ENCODE measurements around the gene STK16. TPM values are rescaled to one million over a fixed set of nuclear protein-coding genes. Genes with fewer than 3 reads are reported as not detected.

The STK16 gene
- total and polyA plus RNA-seq, 2 of the 13 experiments (the other 11 are each of a cell fraction or from before 2014, with no cell fraction given) = 28.0 to 50.9 TPM

DNA sequence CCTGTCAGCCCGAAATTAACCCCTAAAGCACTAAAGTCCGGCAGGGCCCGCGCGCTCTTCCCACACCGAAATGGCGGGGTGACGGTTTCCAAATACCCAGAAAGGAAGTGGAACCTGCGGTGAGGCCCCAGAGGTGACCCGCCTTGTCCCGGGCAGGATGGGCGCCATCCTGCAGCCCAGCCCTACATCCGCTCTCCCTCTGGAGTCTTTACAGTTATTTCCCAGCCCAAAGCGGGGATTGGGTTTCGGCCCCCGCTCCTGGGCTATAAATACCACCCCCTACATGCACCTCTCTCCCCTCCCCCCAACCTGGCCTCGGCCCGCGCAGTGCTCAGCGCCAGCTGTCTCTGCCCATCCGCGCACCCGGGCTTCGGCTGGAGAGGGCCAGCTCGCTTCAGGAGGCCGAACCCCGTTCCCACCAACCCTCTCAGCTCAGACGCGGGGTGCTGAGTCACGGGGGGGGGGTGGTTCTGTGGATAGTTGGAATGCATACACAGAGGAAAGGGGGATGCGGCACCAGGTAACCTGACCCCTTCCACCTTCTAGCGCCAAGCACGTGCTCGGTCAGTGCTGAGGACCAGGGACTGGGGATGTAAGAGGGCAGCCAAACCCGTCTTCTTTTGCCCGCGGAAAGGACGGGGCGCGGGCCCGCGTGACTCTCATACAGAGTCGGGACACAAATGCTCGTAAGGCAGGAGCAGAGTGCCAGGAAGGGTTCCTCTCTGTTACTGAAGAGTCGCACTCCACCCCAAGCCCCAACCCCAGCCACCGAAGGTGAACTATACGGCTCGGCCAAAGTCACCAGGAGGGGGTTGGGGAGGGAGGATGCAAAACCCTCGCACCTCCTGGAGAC, 7.8 kb downstream of the STK16 start, which contains the start of gene TUBA4B (continued):
- TF ChIP-seq, protein P1, sequence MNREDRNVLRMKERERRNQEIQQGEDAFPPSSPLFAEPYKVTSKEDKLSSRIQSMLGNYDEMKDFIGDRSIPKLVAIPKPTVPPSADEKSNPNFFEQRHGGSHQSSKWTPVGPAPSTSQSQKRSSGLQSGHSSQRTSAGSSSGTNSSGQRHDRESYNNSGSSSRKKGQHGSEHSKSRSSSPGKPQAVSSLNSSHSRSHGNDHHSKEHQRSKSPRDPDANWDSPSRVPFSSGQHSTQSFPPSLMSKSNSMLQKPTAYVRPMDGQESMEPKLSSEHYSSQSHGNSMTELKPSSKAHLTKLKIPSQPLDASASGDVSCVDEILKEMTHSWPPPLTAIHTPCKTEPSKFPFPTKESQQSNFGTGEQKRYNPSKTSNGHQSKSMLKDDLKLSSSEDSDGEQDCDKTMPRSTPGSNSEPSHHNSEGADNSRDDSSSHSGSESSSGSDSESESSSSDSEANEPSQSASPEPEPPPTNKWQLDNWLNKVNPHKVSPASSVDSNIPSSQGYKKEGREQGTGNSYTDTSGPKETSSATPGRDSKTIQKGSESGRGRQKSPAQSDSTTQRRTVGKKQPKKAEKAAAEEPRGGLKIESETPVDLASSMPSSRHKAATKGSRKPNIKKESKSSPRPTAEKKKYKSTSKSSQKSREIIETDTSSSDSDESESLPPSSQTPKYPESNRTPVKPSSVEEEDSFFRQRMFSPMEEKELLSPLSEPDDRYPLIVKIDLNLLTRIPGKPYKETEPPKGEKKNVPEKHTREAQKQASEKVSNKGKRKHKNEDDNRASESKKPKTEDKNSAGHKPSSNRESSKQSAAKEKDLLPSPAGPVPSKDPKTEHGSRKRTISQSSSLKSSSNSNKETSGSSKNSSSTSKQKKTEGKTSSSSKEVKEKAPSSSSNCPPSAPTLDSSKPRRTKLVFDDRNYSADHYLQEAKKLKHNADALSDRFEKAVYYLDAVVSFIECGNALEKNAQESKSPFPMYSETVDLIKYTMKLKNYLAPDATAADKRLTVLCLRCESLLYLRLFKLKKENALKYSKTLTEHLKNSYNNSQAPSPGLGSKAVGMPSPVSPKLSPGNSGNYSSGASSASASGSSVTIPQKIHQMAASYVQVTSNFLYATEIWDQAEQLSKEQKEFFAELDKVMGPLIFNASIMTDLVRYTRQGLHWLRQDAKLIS (CRISPR knock-in tag; IDR thresholded peaks at IDR 0.05) = no peak
- no peak for TF ChIP-seq ZNF556 (CRISPR knock-in tag; IDR thresholded peaks at IDR 0.05; ENCODE audit: borderline replicate concordance)
- TF ChIP-seq, protein P2, sequence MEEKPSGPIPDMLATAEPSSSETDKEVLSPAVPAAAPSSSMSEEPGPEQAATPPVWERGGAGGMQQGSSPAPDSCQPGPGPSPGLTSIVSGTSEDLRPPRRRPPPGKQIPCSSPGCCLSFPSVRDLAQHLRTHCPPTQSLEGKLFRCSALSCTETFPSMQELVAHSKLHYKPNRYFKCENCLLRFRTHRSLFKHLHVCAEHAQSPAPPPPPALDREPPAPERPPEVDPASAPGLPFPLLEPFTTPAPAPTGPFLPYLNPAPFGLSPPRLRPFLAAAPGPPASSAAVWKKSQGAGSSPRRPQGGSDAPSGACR (CRISPR knock-in tag; IDR thresholded peaks at IDR 0.05) = no peak
- TF ChIP-seq REL (CRISPR knock-in tag; conservative IDR thresholded peaks at IDR 0.05) = no peak
- TF ChIP-seq ZNF558 (CRISPR knock-in tag; IDR thresholded peaks at IDR 0.05; ENCODE audit: borderline replicate concordance) = no peak
- TF ChIP-seq EZH2 (conservative IDR thresholded peaks at IDR 0.05; ENCODE audit: low read depth, low read length) = no peak
- TF ChIP-seq ZNF337 (CRISPR knock-in tag; IDR thresholded peaks at IDR 0.05; ENCODE audit: borderline replicate concordance, low read depth) = no peak
- no peak for TF ChIP-seq BORCS8-MEF2B (CRISPR knock-in tag; IDR thresholded peaks at IDR 0.05)
- TF ChIP-seq, protein P3, sequence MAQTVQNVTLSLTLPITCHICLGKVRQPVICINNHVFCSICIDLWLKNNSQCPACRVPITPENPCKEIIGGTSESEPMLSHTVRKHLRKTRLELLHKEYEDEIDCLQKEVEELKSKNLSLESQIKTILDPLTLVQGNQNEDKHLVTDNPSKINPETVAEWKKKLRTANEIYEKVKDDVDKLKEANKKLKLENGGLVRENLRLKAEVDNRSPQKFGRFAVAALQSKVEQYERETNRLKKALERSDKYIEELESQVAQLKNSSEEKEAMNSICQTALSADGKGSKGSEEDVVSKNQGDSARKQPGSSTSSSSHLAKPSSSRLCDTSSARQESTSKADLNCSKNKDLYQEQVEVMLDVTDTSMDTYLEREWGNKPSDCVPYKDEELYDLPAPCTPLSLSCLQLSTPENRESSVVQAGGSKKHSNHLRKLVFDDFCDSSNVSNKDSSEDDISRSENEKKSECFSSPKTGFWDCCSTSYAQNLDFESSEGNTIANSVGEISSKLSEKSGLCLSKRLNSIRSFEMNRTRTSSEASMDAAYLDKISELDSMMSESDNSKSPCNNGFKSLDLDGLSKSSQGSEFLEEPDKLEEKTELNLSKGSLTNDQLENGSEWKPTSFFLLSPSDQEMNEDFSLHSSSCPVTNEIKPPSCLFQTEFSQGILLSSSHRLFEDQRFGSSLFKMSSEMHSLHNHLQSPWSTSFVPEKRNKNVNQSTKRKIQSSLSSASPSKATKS (CRISPR knock-in tag; IDR thresholded peaks at IDR 0.05) = no peak
- TF ChIP-seq AGO1 (IDR thresholded peaks at IDR 0.05; ENCODE audit: low read depth, low read length, poor library complexity, severe bottlenecking) = no peak
- TF ChIP-seq ZNF549 (CRISPR knock-in tag; IDR thresholded peaks at IDR 0.05) = no peak
- TF ChIP-seq, protein P4, sequence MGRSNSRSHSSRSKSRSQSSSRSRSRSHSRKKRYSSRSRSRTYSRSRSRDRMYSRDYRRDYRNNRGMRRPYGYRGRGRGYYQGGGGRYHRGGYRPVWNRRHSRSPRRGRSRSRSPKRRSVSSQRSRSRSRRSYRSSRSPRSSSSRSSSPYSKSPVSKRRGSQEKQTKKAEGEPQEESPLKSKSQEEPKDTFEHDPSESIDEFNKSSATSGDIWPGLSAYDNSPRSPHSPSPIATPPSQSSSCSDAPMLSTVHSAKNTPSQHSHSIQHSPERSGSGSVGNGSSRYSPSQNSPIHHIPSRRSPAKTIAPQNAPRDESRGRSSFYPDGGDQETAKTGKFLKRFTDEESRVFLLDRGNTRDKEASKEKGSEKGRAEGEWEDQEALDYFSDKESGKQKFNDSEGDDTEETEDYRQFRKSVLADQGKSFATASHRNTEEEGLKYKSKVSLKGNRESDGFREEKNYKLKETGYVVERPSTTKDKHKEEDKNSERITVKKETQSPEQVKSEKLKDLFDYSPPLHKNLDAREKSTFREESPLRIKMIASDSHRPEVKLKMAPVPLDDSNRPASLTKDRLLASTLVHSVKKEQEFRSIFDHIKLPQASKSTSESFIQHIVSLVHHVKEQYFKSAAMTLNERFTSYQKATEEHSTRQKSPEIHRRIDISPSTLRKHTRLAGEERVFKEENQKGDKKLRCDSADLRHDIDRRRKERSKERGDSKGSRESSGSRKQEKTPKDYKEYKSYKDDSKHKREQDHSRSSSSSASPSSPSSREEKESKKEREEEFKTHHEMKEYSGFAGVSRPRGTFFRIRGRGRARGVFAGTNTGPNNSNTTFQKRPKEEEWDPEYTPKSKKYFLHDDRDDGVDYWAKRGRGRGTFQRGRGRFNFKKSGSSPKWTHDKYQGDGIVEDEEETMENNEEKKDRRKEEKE (IDR thresholded peaks at IDR 0.05) = no peak
- no peak for TF ChIP-seq ZNF484 (CRISPR knock-in tag; IDR thresholded peaks at IDR 0.05; ENCODE audit: borderline replicate concordance, low read depth)
- TF ChIP-seq SAFB2 (CRISPR knock-in tag; IDR thresholded peaks at IDR 0.05; ENCODE audit: borderline replicate concordance, low read depth) = no peak
- no peak for TF ChIP-seq PTBP1 (IDR thresholded peaks at IDR 0.05; ENCODE audit: low read depth, low read length, poor library complexity, severe bottlenecking)
- TF ChIP-seq POLR2AphosphoS5 (IDR thresholded peaks at IDR 0.05; ENCODE audit: low read depth, low read length) = no peak
- peak; percentile 44 for TF ChIP-seq HNRNPK (IDR thresholded peaks at IDR 0.05; ENCODE audit: low read depth, low read length, poor library complexity, severe bottlenecking)
- TF ChIP-seq ZNF878 (CRISPR knock-in tag; IDR thresholded peaks at IDR 0.05) = no peak
- TF ChIP-seq ZNF670 (CRISPR knock-in tag; IDR thresholded peaks at IDR 0.05; ENCODE audit: borderline replicate concordance) = no peak
